OCI-LY1 (cell line): ENCODE data around the gene POLR3A.

ENCODE experiments used
- CTCF ChIP-seq: fragments of 200-600 bp; sonication (generic), shearing (Covaris generic); IDR thresholded peaks from 2 replicates; pipeline ENCODE4 v1.5.1; 2017; ENCODE audit warnings: mild to moderate bottlenecking, antibody characterized with exemption, low read length, moderate library complexity, mixed read lengths
- EZH2 ChIP-seq: fragments of 200-600 bp; sonication (generic), shearing (Covaris generic); IDR thresholded peaks from 2 replicates; pipeline ENCODE4 v1.8.0; 2017; ENCODE audit warnings: borderline replicate concordance, mixed run types, mild to moderate bottlenecking, antibody characterized with exemption, low read length, moderate library complexity, mixed read lengths

GRCh38 chr10:77922566-77923179 lies 106.6 kb downstream of the POLR3A start:
- TF ChIP-seq CTCF (no peak), EZH2 (no peak)
